Cardiac septum (tissue), 1 donor: Measurements from ENCODE around the gene VCX. TPM values are rescaled to one million over a fixed set of nuclear protein-coding genes. Genes with fewer than 3 reads are reported as not detected.
"Not testable (repeated sequence)": the region's sequence is repeated elsewhere in the genome, so short reads cannot be mapped to it uniquely, and the experiment has no call there.

Experiments used
- DNase-seq: peaks from one replicate; pipeline ENCODE4 v3.0.0-alpha.2; 2020; ENCODE audit warnings: low spot score
- intact Hi-C: fragments of 100-400 bp; cut with DNase I; formaldehyde crosslinking; loops from one replicate; pipeline ENCODE4 v1.14.0; 2022
- long read RNA-seq: library from polyadenylated mRNA; unstranded; transcript quantifications from one replicate; pipeline ENCODE4 v2.0.0, GENCODE V29; 2021
- total RNA-seq: library from RNA; stranded (reverse); fragmentation: NEBNext Ultra II Directional; extraction: Animal tissue kit (Norgen Biotek cat#: 25700); gene quantifications from one replicate; pipeline ENCODE4 v1.2.1, GENCODE V29; 2021
- donor health status: DM: no; HTN: no; CAD: no.

The VCX gene
- not detected for total RNA-seq
- long read RNA-seq, result 0 reads

DNA sequence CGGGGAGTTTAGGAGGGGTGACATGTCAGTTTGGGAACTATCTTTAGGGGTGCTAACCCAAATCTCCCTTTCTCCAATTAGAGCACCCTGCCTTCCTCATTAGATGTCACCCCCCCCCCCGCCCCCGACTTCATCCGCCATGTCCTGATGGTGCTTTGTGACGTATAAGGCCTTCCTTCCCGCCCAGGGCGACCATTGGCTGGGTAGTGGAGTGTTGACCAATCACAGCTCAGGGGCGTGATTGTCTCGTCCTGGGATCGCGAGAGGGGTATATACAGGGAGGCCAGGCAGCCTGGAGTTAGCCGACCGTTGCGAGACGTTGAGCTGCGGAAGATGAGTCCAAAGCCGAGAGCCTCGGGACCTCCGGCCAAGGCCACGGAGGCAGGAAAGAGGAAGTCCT lies at the start of gene VCX:
Gene VCX, plus strand, starts transcription at position 301 of the 400 bp plus-strand sequence. Its CDS starts 33 bp downstream, at position 334.
- intact Hi-C loops, DNase-seq: not testable (repeated sequence)

DNA sequence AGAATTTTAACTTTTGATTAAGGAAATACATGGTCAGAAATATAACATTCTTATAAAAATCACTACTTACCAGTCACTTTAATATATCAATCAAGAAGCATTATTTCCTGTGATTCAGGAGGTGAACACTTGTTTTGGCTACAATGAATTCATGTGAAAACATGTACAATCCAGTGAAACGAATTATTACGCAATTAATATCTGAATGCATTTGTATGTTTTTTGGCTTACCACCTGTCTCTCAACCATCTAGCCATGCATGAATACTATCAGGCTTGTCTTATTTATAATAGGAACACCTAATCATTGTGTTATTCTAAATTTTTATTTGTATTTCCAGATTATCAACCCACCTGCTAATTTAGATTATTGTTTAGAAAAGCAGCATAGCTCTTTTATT lies 44.6 kb upstream of the VCX start:
- no peak for DNase-seq
- intact Hi-C loops, result no loop called here

DNA sequence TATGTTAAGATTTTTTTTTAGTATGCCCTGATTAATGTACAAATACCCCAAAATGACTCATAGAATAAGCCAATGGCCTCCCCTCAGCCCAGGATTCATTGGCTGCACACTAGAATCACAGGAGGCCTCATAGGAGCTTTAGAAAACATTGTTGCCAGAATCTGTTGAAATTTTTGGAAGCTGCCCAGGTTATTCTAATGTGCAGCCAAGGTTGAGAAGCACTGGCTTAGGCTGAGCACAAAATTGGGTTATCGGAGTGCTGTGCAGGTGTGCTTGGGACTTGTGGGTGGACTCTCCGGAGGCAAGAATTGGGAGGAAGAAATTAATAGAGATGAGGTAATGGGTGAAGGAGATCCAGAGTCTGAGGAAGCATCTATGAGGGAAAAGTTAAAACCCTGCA lies 41.3 kb upstream of the VCX start:
- DNase-seq, result no peak
- intact Hi-C loops, result no loop called here

DNA sequence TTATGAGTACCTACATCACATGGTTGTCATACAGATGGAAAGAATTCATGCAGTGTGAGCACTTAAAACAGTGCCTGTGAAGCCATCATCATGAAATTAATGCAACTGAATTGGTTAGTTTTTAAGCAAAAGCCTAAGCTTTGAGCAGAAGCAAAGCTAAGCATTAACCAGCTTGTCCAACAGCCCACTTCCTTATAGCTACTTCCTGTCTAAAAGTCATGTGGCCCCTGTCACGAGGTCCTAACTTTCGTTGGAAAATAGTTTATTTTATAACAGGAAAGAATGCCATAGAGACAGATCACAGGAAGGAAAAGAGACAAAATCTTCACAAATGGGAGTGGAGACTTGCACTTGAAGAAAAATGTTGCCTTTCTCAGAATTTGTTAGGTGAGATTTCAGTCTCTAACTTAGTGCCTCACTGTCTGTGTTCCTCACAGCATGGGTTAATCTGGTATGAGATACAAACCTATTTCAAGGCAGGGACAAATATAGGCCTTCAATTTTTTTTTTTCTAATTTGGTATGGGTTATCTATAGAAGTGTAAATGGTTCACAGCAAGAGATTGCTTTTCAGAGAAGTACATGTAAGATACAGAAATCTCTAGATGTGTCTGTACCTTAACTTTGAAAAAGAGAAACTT lies 27.7 kb upstream of the VCX start:
- intact Hi-C loops, result no loop called here

DNA sequence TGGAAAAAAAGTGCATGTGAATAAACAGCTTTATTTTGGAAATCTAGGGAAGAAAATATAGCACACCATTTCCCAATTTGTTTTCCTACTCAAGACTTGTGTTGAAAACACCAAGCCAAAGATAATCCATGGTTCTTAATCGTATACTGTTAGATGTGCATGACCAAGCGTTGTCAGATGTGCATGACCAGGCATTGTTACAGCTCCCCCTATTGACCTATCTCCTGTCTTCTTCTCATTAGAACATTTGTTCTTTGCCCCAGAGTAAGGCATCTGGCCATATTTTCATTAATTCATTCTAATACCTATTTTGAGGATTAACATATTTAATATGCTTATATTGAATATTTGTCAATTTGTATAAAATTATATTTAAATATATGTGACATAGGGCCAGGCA lies 14.4 kb upstream of the VCX start:
- intact Hi-C loops, result no loop called here
- DNase-seq, result no peak

More for the DNA sequence above, 27.7 kb upstream of the VCX start:
- DNase-seq, result no peak

DNA sequence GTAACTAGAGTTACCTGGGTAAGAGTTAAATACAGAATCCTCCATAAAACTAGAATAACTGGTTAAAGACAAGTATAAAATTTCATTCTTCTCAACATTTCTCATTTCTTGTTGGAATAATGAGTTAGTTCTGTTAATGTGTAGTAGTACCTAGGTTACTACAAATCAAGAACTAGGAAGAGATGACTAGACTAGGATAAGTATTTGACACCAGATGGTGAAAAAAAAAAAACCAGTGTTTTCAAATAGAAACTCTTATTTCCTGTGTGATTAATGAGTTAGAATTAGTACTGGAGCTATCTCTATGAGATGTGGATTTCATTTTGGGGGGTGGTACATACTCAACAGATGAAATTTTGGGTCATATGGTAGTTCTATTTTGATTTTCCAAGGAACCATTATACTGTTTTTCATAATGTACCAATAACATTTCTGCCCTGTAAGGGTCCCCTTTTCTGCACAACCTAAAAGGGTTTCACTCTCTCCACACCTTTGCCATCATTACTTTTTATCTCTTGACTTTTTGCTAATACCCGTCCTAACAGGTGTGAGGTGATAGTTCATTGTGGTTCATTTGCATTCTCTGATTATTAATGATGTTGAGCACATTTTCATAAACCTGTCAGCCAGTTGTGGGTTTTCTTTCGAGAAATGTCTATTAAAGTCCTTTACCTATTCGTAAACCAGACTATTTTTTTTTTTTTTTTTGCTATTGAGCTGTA lies 1.7 kb upstream of the VCX start:
- no peak for DNase-seq
- intact Hi-C loops, result no loop called here

DNA sequence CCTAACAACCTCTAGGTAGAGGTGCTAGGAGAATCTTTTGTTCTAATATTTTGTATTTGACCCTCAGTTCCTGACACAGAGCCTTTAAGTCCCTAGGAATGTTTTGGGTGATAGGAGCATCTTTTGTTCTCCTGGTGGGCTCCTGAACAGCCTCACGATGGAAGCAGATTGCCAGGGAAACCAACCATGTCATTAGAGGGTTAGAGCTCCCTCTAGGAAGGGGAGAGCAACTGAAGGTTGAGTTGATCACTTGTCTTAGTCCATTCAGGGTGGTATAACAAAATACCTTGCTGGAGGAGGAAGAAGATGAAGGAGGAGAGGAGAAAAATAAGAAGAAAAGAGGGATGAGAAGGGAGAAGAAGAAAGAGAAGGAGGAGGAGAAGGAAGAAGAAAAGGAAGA lies 9.2 kb downstream of the VCX start:
- intact Hi-C loops, result no loop called here

DNA sequence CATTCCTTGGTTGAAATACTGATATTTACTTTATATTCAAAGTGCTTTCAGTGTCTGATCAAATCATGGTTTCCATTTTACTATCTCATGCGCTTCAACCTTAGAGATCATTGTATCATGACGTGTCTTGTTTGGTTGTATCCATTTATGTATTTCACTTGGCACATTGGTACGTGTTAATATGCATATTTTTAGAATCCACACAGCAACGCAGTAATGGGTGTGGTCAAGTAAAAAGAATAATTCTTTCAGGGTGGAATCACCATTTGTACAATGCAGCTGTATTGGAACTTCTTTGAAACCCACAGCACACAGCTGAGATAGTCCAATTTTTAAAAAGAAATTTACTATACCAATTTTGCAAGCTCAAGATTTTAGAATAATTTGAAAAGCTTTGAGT lies 29.1 kb downstream of the VCX start:
- no peak for DNase-seq
- intact Hi-C loops, result no loop called here

More for the DNA sequence above, 9.2 kb downstream of the VCX start:
- no peak for DNase-seq

DNA sequence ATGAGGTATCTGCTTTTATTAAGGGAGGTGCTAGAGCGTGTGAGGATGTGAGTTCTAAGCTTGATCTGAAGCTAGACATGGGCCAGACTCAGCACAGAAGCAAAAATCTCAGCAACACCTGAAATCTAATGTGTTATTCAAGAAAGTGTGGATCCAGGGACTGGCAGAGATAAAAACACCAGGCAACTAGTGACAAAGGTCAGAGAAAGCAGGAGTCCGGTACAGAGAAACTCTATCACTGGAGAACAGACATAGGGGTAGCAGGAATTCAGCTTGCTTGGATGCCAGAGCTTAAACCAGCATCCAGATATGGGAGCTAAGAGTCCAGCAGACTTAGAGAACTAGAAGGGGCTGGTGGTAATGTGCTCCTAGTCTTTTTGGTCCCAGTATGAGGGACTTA lies 34.0 kb downstream of the VCX start:
- intact Hi-C loops, result no loop called here
- DNase-seq, result no peak

DNA sequence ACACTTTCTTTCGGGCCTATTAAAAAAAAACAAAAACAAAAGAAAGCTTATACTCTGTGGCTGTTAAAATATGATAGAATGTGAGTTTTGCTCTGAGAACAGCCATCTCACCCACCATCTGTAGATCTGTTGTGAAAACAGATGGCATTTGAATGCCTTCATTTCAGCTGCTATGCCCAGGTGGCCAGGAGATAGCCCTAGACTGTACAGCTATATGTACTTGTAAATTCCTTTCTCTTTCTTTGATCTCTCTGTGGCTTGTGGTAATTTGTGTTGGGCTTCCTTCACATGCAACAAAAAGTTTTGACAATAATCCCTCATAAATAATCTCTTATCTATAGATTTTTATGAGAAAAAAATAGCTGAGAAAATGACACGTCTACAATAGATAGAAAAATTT lies 46.2 kb downstream of the VCX start:
- intact Hi-C loops, result no loop called here
- DNase-seq, result no peak

DNA sequence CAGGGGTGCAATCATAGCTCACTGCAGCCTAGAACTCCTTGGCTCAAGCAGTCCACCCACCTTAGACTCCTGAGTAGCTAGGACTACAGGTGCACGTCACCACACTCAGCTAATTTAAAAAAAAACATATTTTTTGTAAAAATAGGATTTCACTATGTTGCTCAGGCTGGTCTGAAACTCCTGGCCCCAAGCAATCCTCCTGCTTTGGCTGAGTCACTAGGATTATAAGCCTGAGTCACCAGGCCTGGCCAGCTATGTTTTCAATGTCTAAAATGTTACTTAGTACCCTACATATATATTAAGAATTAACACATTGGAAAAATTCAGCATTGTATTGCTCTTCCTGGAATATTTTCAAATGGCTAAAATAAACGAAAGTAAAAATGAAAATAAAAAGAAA lies 46.7 kb downstream of the VCX start:
- DNase-seq, result no peak
- intact Hi-C loops, result no loop called here

DNA sequence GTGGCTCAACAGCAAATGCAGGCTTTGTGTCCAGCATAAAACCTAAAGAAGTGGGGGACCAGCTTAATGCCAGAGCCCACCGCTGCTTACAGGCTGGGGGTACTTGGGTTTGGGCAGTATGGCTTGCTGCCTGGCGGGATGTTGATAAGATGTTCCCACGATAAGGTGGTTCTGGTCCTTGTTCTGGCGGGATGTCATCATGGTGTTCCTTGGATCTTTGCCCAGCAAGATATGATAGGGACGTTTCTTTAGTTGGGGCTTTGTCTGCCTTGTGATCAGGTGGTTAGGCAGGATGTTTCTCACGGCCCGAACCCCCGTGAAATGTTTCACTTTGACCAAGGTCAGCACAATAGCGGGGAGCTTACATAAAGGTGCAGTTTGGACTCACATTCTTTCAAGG lies 49.0 kb downstream of the VCX start:
- no peak for DNase-seq
- intact Hi-C loops, result no loop called here

Other genes starting within 250 kb of the VCX start
- gene PNPLA4, start 84.2 kb downstream of the VCX start, total RNA-seq, result 43.8 TPM